Mesenchymal stem cell (in vitro differentiated cells and primary cell): ENCODE measurements around the gene CELF5.
A peak's percentile ranks its signal among the peaks of the same experiment; 100 is the strongest.

Experiments used
- DNase-seq: peaks from one replicate; pipeline ENCODE4 v3.0.0-alpha.2; 2013
- H2AFZ ChIP-seq: one replicate; pipeline ENCODE4 v1.6.1; 2013; ENCODE audit warnings: low read depth, mild to moderate bottlenecking, control low read depth, inconsistent platforms, low read length, moderate library complexity
- H2AK5ac ChIP-seq: 2 replicates; pipeline ENCODE4 v1.6.1; 2013; ENCODE audit warnings: low read length, moderate library complexity, mild to moderate bottlenecking, inconsistent platforms; ENCODE audit not compliant: severe bottlenecking
- H2BK120ac ChIP-seq: one replicate; pipeline ENCODE4 v1.6.1; 2013; ENCODE audit warnings: low read depth, mild to moderate bottlenecking, inconsistent platforms, low read length, moderate library complexity
- H2BK12ac ChIP-seq, 2 experiments: one replicate each; pipeline ENCODE4 v1.6.1; 2013; ENCODE audit warnings: inconsistent platforms in 2 of 2, low read length in 2 of 2, mild to moderate bottlenecking in 2 of 2, moderate library complexity in 2 of 2, control low read depth in 1 of 2
- H2BK15ac ChIP-seq: one replicate; pipeline ENCODE4 v1.6.1; 2013; ENCODE audit warnings: mild to moderate bottlenecking, low read depth, inconsistent platforms; ENCODE audit not compliant: poor library complexity, severe bottlenecking
- H2BK5ac ChIP-seq: 2 replicates; pipeline ENCODE4 v1.6.1; 2013; ENCODE audit warnings: low read depth, mild to moderate bottlenecking, low read length, control low read depth, inconsistent platforms; ENCODE audit not compliant: poor library complexity, severe bottlenecking
- H3K14ac ChIP-seq, 2 experiments: one replicate each; pipeline ENCODE4 v1.6.1; 2013; ENCODE audit warnings: inconsistent platforms in 2 of 2, low read length in 2 of 2, control low read depth in 1 of 2, mild to moderate bottlenecking in 1 of 2, moderate library complexity in 1 of 2
- H3K18ac ChIP-seq, 2 experiments: one replicate each; pipeline ENCODE4 v1.6.1; 2013; ENCODE audit warnings: inconsistent platforms in 2 of 2, low read length in 2 of 2, control low read depth in 1 of 2, low read depth in 1 of 2, mild to moderate bottlenecking in 1 of 2
- H3K23ac ChIP-seq, 2 experiments: one replicate each; pipeline ENCODE4 v1.6.1; 2013; ENCODE audit warnings: inconsistent platforms in 2 of 2, low read length in 2 of 2, mild to moderate bottlenecking in 2 of 2, moderate library complexity in 2 of 2, control low read depth in 1 of 2
- H3K27ac ChIP-seq: 2 replicates; pipeline ENCODE4 v1.5.1; 2013; ENCODE audit warnings: mild to moderate bottlenecking, moderate library complexity, low read length, control low read depth, inconsistent platforms; ENCODE audit not compliant: poor library complexity, severe bottlenecking
- H3K27me3 ChIP-seq, 2 experiments: 2 replicates each; pipeline versions ENCODE4 v1.6.1 to v1.7.0; 2013; ENCODE audit warnings: low read length in 2 of 2, mild to moderate bottlenecking in 2 of 2, moderate library complexity in 2 of 2, control low read depth in 1 of 2, inconsistent platforms in 1 of 2; ENCODE audit not compliant: control insufficient read depth in 1 of 2, insufficient read depth in 1 of 2
- H3K36me3 ChIP-seq, 2 experiments: 2 replicates each; pipeline versions ENCODE4 v1.6.1 to v1.7.0; 2013; ENCODE audit warnings: low read length in 2 of 2, control low read depth in 1 of 2, inconsistent platforms in 1 of 2, low read depth in 1 of 2, mild to moderate bottlenecking in 1 of 2; ENCODE audit not compliant: insufficient read depth in 2 of 2, control insufficient read depth in 1 of 2
- H3K4ac ChIP-seq, 2 experiments: one replicate each; pipeline ENCODE4 v1.6.1; 2013; ENCODE audit warnings: inconsistent platforms in 2 of 2, low read length in 2 of 2, mild to moderate bottlenecking in 2 of 2, moderate library complexity in 2 of 2, control low read depth in 1 of 2, low read depth in 1 of 2
- H3K4me1 ChIP-seq: 2 replicates; pipeline ENCODE4 v1.6.1; 2013; ENCODE audit warnings: low read depth, low read length, control low read depth; ENCODE audit not compliant: control insufficient read depth, insufficient read depth
- H3K4me2 ChIP-seq: 2 replicates; pipeline ENCODE4 v1.6.1; 2013; ENCODE audit warnings: low read length, mild to moderate bottlenecking, inconsistent platforms; ENCODE audit not compliant: poor library complexity, severe bottlenecking
- H3K4me3 ChIP-seq, 2 experiments: 2 replicates each; pipeline versions ENCODE4 v1.5.1 to v1.7.0; 2013; ENCODE audit warnings: low read length in 2 of 2, mild to moderate bottlenecking in 2 of 2, control low read depth in 1 of 2, low read depth in 1 of 2; ENCODE audit not compliant: insufficient read depth in 1 of 2
- H3K79me1 ChIP-seq: replicated peaks from 2 replicates; pipeline ENCODE4 v1.6.1; 2013; ENCODE audit warnings: mild to moderate bottlenecking, control low read depth, low read length, inconsistent platforms; ENCODE audit not compliant: poor library complexity, severe bottlenecking
- H3K9ac ChIP-seq: 2 replicates; pipeline ENCODE4 v1.7.0; 2013; ENCODE audit warnings: mild to moderate bottlenecking, low read length, moderate library complexity
- H3K9me3 ChIP-seq: 2 replicates; pipeline ENCODE4 v1.7.0; 2013; ENCODE audit warnings: mild to moderate bottlenecking, low read length; ENCODE audit not compliant: control insufficient read depth
- H4K8ac ChIP-seq: one replicate; pipeline ENCODE4 v1.6.1; 2013; ENCODE audit warnings: inconsistent platforms, mild to moderate bottlenecking, low read length, moderate library complexity
- H4K91ac ChIP-seq: one replicate; pipeline ENCODE4 v1.6.1; 2013; ENCODE audit warnings: mild to moderate bottlenecking, low read length, inconsistent platforms
- WGBS: methylation state at CpG from one replicate; pipeline ENCODE4 v1.1.7; 2013; ENCODE audit warnings: mixed read lengths; 5-methylcytosine and 5-hydroxymethylcytosine counted together

Gene CELF5

GRCh38 chr19:3268763-3269162 lies 44.3 kb downstream of the CELF5 start:
- H3K27ac ChIP-seq = no peak overlapping the region
- no peak overlapping the region for H2BK15ac ChIP-seq

DNA sequence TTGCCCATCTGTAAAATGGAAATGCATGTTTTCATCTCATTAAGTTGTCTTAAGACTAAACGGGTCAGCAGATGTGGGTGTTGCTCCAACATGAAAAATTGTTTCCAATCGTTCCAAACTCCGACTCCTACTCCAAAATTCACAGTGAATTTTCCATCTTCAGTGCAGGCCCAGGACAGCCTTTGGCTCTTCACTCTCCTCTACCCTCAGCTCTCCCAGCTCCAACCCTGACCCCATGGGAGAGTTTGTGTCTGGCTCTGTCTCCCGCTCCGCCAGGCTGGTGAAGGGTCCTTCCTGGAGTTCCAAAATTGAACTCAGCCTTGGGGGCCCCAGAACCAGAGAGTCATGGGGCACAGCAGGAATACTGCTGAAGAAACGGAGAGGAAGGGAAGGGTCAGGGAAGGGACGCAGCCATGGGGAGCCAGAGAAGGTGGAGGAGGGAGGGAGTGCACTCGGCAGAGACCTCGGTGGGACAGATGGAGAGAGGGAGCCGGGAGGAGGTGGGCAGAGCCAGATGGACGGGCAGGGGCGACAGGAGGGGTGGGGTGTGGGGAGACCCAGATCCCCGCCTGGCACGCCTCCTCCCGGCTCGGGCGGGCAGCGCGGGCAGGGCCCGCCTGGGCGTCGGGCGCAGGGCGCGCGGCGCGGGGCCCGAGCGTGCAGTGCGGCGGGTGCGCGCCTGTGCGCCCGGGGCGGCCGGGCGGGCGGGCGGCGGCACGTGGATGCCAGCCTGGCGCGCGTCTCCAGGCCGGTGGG lies 45.6 kb downstream of the CELF5 start:
- Histone ChIP-seq H3K4me3 (no peak overlapping the region), H2AK5ac (no peak overlapping the region), H2AFZ (no peak overlapping the region), H3K9me3 (peaks cover 11% of the 10 kb centered on the region), H4K91ac (no peak overlapping the region), H3K79me1 (no peaks in the 10 kb centered on the region), H3K9ac (no peak overlapping the region), H3K36me3 (no peaks in the 10 kb centered on the region), H3K27ac (no peak overlapping the region), H3K4ac (no peak overlapping the region), H2BK15ac (no peak overlapping the region), H2BK5ac (no peak overlapping the region), H3K27me3 (peaks cover 67 to 79% of the 10 kb centered on the region in 2 experiments), H3K14ac (no peak overlapping the region), H3K4me2 (no peak overlapping the region), H3K23ac (no peak overlapping the region), H2BK120ac (no peak overlapping the region), H2BK12ac (no peak overlapping the region), H4K8ac (no peak overlapping the region), H3K18ac (no peak overlapping the region), H3K4me1 (peaks cover 3% of the 10 kb centered on the region)
- no peak for DNase-seq
- 70% methylated on average over 26 of the region's 47 CpGs for WGBS

More at GRCh38 chr19:3268763-3269162, 44.3 kb downstream of the CELF5 start:
- no peak overlapping the region for H3K9ac ChIP-seq
- H2BK120ac ChIP-seq = no peak overlapping the region
- H3K4me1 ChIP-seq = no peaks in the 10 kb centered on the region
- no peak overlapping the region for H4K91ac ChIP-seq
- H3K18ac ChIP-seq = no peak overlapping the region
- 59% methylated on average over 6 of the region's 6 CpGs for WGBS
- H3K36me3 ChIP-seq = no peaks in the 10 kb centered on the region
- no peak overlapping the region for H3K4me2 ChIP-seq
- no peak overlapping the region for H4K8ac ChIP-seq
- H2BK5ac ChIP-seq = no peak overlapping the region
- no peak overlapping the region for H2AK5ac ChIP-seq
- H2BK12ac ChIP-seq = no peak overlapping the region
- no peak overlapping the region for H3K4ac ChIP-seq
- no peak overlapping the region for H3K23ac ChIP-seq
- no peak overlapping the region for H2AFZ ChIP-seq
- DNase-seq = no peak
- H3K27me3 ChIP-seq = peaks cover 54 to 65% of the 10 kb centered on the region in 2 experiments
- H3K79me1 ChIP-seq = no peaks in the 10 kb centered on the region
- no peak overlapping the region for H3K14ac ChIP-seq
- H3K9me3 ChIP-seq = peaks cover 11% of the 10 kb centered on the region
- no peak overlapping the region for H3K4me3 ChIP-seq

DNA sequence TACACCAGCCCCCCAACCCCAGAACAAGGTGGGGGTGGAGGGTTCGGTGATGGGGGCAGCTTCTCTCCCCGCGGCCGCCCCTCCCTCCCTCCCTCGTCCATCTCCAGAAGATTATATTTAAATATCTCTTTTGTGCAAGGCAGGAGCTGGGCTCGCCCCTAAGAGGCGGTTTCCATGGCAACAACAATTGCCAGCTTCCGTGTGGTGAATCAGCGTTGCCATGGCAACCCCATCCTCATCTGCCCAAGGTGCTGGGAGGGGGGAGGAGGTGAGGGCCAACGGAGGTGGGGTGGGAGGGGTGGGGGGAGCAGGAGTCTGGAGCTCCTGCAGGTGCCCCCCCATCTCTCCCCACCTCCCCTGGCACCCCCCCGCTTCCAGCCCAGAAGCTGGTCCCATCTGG lies 46.4 kb downstream of the CELF5 start:
- Histone ChIP-seq H2BK5ac (no peak overlapping the region), H2AK5ac (no peak overlapping the region), H3K27ac (no peak overlapping the region), H3K18ac (no peak overlapping the region), H4K8ac (no peak overlapping the region), H3K4ac (no peak overlapping the region), H2AFZ (no peak overlapping the region), H4K91ac (no peak overlapping the region), H3K4me2 (no peak overlapping the region), H3K4me1 (peaks cover 10% of the 10 kb centered on the region), H3K23ac (no peak overlapping the region), H2BK15ac (no peak overlapping the region), H3K4me3 (no peak overlapping the region), H3K36me3 (no peaks in the 10 kb centered on the region), H2BK120ac (no peak overlapping the region), H3K14ac (no peak overlapping the region), H3K79me1 (no peaks in the 10 kb centered on the region), H3K9me3 (peaks cover 11% of the 10 kb centered on the region), H2BK12ac (no peak overlapping the region), H3K9ac (no peak overlapping the region), H3K27me3 (peaks cover 74 to 85% of the 10 kb centered on the region in 2 experiments)
- DNase-seq = peak; percentile 20
- WGBS = 8% methylated on average over 4 of the region's 11 CpGs

GRCh38 chr19:3272401-3272931 lies 48.0 kb downstream of the CELF5 start:
- Histone ChIP-seq H3K36me3 (no peaks in the 10 kb centered on the region), H3K27me3 (peaks cover 60 to 78% of the 10 kb centered on the region in 2 experiments)
- WGBS = 84% methylated on average over 3 of the region's 4 CpGs

More at GRCh38 chr19:3272401-3272931, 48.0 kb downstream of the CELF5 start:
- peaks cover 14% of the 10 kb centered on the region for H3K4me1 ChIP-seq
- H2BK120ac ChIP-seq = no peak overlapping the region
- H2AFZ ChIP-seq = no peak overlapping the region
- DNase-seq = no peak
- no peak overlapping the region for H3K18ac ChIP-seq
- H2AK5ac ChIP-seq = no peak overlapping the region
- H3K4me2 ChIP-seq = no peak overlapping the region
- H3K9me3 ChIP-seq = peaks cover 11% of the 10 kb centered on the region
- H3K4ac ChIP-seq = no peak overlapping the region
- H3K79me1 ChIP-seq = no peaks in the 10 kb centered on the region
- no peak overlapping the region for H4K91ac ChIP-seq
- no peak overlapping the region for H3K4me3 ChIP-seq
- H3K14ac ChIP-seq = no peak overlapping the region
- no peak overlapping the region for H3K9ac ChIP-seq
- H4K8ac ChIP-seq = no peak overlapping the region
- no peak overlapping the region for H3K27ac ChIP-seq
- H2BK12ac ChIP-seq = no peak overlapping the region
- H2BK15ac ChIP-seq = no peak overlapping the region
- H3K23ac ChIP-seq = no peak overlapping the region
- no peak overlapping the region for H2BK5ac ChIP-seq
